Gastroesophageal sphincter (tissue), 4 donors: ENCODE data around the gene CTCF. TPM values are rescaled to one million over a fixed set of nuclear protein-coding genes. Genes with fewer than 3 reads are reported as not detected.

Experiments used
- ATAC-seq: fragments of 150-250 bp; one replicate; pipeline ENCODE4 v1.9.1; 2016; ENCODE audit warnings: mild to moderate bottlenecking, moderate library complexity
- H3K27ac ChIP-seq, 4 donors: fragments of 200-600 bp; sonication (generic) in 3 of 4; 1 replicate in 3 of 4; 2 replicates in 1 of 4; pipeline ENCODE4 v1.5.1; 2016 to 2019
- H3K27me3 ChIP-seq: fragments of 200-600 bp; sonication (generic); one replicate; pipeline ENCODE4 v1.5.1; 2019
- H3K36me3 ChIP-seq, 2 donors: fragments of 200-600 bp; sonication (generic); one replicate each; pipeline ENCODE4 v1.5.1; 2019; ENCODE audit warnings: control low read depth in 1 of 2
- H3K4me1 ChIP-seq, 3 donors: fragments of 200-600 bp; sonication (generic); 1 replicate in 2 of 3; 2 replicates in 1 of 3; pipeline ENCODE4 v1.5.1; 2016 to 2019; ENCODE audit warnings: control low read depth in 2 of 3
- H3K4me3 ChIP-seq, 2 donors: fragments of 200-600 bp; sonication (generic); one replicate each; pipeline ENCODE4 v1.5.1; 2019; ENCODE audit warnings: mild to moderate bottlenecking in 1 of 2, moderate library complexity in 1 of 2
- H3K9me3 ChIP-seq, 3 donors: fragments of 200-600 bp; sonication (generic); one replicate each; pipeline ENCODE4 v1.5.1; 2017 to 2019; ENCODE audit warnings: control low read depth in 2 of 3
- EP300 ChIP-seq: sonication (generic); formaldehyde crosslinking; IDR thresholded peaks from one replicate; pipeline ENCODE4 v1.6.1; 2017; ENCODE audit warnings: antibody characterized with exemption, mild to moderate bottlenecking
- POLR2A ChIP-seq, 2 donors: fragments of 450-650 bp; IDR thresholded peaks; one replicate each; pipeline ENCODE4 v1.6.1; 2017; ENCODE audit warnings: antibody characterized with exemption in 2 of 2, mild to moderate bottlenecking in 2 of 2, moderate library complexity in 1 of 2
- POLR2AphosphoS5 ChIP-seq: sonication (generic); formaldehyde crosslinking; IDR thresholded peaks from one replicate; pipeline ENCODE4 v1.6.1; 2017; ENCODE audit warnings: antibody characterized with exemption
- WGBS, 2 donors: methylation state at CpG; one replicate each; pipeline ENCODE4 v1.1.5; 2018; ENCODE audit warnings: low coverage in 1 of 2; 5-methylcytosine and 5-hydroxymethylcytosine counted together
- total RNA-seq, 4 donors: library from RNA; depleted of rRNA; stranded (reverse); fragments of >200 nt; gene quantifications; one replicate each; pipeline ENCODE4 v1.1.0, GENCODE V29; 2016
- TF ChIP-seq, protein P1 (sequence below), 4 experiments: fragments of 200-600 bp in 2 of 4; fragments of 450-650 bp in 2 of 4; sonication (generic) in 1 of 4; IDR thresholded peaks; one replicate each; pipeline ENCODE4 v1.5.1; 2017 to 2019; ENCODE audit warnings: antibody characterized with exemption in 4 of 4, mild to moderate bottlenecking in 2 of 4, moderate library complexity in 2 of 4

CTCF gene
- total RNA-seq, 4 donors from 2014 or later = 26.4 to 44.8 (median 41.4) TPM

DNA sequence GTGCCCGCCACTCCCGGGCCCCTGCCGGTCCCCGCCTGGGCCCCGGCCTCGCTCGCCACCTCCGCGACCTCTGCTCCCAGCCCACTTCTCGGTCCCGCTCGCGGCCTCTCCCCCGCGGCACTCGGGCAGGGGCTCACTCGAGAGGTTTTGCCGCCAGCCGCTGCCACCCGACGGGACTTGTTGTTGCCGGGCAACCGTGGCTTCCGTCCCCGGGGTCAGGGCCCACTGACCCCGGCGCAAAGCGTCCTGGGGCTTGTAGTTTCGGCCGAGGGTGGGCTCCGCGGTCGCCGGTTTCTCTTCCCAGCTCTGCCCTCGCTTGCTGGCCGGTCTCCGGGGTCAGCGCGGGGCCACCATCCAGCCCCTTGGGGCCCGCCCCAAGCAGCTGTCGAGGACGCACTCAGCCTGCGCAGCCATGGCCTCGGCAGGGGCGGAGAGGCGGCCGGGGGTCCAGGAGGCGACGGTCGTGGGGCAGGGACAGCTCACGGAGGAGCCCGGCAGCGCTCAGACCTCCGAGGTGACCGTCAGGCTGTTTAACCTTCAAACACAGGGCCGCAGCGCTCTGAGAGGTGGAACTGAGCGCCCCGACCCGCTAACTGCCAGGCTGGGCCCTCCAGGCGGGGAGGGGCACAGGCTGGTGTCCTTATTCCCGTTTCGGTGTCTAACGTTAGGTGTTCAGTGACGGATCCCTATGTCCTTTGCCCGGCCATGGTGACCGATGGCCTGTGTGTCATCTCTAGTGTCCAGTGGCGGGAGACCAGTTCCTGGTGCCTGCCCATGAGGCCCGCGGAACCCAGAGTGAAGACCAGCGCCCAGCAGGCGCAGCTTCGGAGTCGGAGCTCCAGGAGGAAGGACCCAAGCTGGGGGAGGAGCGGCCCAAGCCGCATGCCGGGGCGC lies 104.5 kb downstream of the CTCF start, which contains the start of the genes C16orf86 and ENKD1:
Gene C16orf86 (plus strand): TSS at position 256 of the 894 bp plus-strand sequence. CDS start 157 bp downstream, at position 413.
Gene ENKD1 (minus strand): TSS at position 192 of the 894 bp plus-strand sequence. CDS start 308 bp downstream, outside the sequence.
- H3K27ac ChIP-seq = peak within 1 kb of the TSS; percentile 71 to 95 (median 92)
- peaks cover 0 to 31% of the 10 kb centered on the region in 2 donors for H3K36me3 ChIP-seq
- peaks cover 0 to 45% (median 24%) of the 10 kb centered on the region in 3 donors for H3K4me1 ChIP-seq
- H3K9me3 ChIP-seq = no peaks in the 10 kb centered on the region
- peak within 1 kb of the TSS; percentile 75 to 83 for H3K4me3 ChIP-seq
- no CpG with 5 or more reads among the region's 78 CpGs for WGBS, 2 donors
- peak; percentile 74 for ATAC-seq
- TF ChIP-seq POLR2AphosphoS5 (peak; percentile 11), EP300 (no peak)
- H3K27me3 ChIP-seq = no peaks in the 10 kb centered on the region

DNA sequence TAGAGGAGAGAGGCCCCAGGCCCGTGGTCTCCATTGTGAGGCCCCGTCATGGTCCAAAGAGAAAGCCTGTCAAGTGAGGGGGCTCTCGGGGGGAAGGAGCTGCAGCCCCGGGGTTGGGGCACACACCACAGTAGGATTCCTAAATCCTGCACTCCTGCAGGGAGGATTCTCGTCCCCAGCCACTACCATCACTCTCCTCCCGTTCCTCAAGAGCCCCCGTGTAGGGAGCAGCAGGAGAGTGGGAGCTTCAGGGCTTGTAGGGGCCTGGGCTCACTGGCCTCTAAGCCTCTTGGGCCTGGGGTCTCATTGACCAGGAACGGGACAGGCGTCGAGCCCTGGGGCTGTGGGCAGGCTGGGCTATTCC lies 105.1 kb downstream of the CTCF start:
- no peak for TF ChIP-seq EP300
- TF ChIP-seq POLR2A (IDR thresholded peaks at IDR 0.05) = no peak
- TF ChIP-seq, protein P1, sequence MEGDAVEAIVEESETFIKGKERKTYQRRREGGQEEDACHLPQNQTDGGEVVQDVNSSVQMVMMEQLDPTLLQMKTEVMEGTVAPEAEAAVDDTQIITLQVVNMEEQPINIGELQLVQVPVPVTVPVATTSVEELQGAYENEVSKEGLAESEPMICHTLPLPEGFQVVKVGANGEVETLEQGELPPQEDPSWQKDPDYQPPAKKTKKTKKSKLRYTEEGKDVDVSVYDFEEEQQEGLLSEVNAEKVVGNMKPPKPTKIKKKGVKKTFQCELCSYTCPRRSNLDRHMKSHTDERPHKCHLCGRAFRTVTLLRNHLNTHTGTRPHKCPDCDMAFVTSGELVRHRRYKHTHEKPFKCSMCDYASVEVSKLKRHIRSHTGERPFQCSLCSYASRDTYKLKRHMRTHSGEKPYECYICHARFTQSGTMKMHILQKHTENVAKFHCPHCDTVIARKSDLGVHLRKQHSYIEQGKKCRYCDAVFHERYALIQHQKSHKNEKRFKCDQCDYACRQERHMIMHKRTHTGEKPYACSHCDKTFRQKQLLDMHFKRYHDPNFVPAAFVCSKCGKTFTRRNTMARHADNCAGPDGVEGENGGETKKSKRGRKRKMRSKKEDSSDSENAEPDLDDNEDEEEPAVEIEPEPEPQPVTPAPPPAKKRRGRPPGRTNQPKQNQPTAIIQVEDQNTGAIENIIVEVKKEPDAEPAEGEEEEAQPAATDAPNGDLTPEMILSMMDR (IDR thresholded peaks at IDR 0.05) = no peak
- no peak for TF ChIP-seq POLR2AphosphoS5
- Histone ChIP-seq H3K27me3 (no peaks in the 10 kb centered on the region), H3K4me1 (peaks cover 0 to 46% (median 24%) of the 10 kb centered on the region in 3 donors), H3K9me3 (no peaks in the 10 kb centered on the region), H3K4me3 (peak overlapping the region; percentile 75 to 83), H3K36me3 (peaks cover 0 to 27% of the 10 kb centered on the region in 2 donors), H3K27ac (peak overlapping the region; percentile 71 to 95 (median 92))
- WGBS, 2 donors = no CpG with 5 or more reads among the region's 10 CpGs
- no peak for ATAC-seq

DNA sequence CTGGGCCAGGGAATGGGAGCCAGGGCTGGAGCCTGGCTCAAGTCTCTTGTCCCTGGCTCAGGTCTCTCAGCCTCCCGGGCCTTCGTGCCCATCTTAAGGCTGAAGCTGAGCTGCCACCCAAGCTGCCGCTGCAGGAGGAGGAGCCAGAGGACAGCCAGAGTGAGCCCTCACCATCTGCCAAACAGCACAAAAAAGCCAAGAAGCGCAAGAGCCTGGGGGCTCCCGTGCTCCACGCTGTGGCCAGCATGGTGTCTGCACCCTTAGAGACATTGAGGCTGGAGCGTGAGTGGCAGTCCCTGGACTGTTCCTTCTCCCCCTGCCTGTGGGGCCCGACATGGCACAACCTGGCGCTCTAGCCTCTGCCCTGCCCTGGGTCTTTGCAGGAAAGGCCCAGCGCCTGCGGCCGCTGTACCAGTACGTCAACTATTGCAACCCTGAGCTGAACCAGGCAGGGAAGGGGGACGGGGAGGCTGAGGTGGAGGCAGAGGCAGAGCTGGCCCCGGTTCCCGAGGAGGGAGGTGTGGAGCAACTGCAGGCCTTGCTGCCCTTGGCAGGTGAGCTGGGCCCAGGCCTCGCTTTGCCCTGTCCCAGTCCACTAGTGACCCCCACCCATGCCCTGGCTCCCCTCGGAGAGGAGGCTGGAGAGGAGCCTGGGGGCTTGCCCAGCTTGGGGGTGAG lies 105.6 kb downstream of the CTCF start:
- H3K27me3 ChIP-seq = no peaks in the 10 kb centered on the region
- WGBS, 2 donors = 0% methylated on average over 1 of the region's 18 CpGs; no CpG with 5 or more reads in 1 of the 2 donors
- TF ChIP-seq POLR2AphosphoS5 = peak; percentile 80
- TF ChIP-seq, protein P1 (IDR thresholded peaks at IDR 0.05) = peak in 3 of 4 experiments; percentile 92 to 98 (median 94)
- no peak for TF ChIP-seq POLR2A (IDR thresholded peaks at IDR 0.05)
- peak overlapping the region; percentile 71 to 95 (median 92) for H3K27ac ChIP-seq
- H3K36me3 ChIP-seq = peaks cover 0 to 22% of the 10 kb centered on the region in 2 donors
- H3K4me1 ChIP-seq = peaks cover 0 to 52% (median 24%) of the 10 kb centered on the region in 3 donors
- H3K9me3 ChIP-seq = no peaks in the 10 kb centered on the region
- ATAC-seq = peak; percentile 86
- peak overlapping the region in 1 of 2 donors; percentile 83 for H3K4me3 ChIP-seq

DNA sequence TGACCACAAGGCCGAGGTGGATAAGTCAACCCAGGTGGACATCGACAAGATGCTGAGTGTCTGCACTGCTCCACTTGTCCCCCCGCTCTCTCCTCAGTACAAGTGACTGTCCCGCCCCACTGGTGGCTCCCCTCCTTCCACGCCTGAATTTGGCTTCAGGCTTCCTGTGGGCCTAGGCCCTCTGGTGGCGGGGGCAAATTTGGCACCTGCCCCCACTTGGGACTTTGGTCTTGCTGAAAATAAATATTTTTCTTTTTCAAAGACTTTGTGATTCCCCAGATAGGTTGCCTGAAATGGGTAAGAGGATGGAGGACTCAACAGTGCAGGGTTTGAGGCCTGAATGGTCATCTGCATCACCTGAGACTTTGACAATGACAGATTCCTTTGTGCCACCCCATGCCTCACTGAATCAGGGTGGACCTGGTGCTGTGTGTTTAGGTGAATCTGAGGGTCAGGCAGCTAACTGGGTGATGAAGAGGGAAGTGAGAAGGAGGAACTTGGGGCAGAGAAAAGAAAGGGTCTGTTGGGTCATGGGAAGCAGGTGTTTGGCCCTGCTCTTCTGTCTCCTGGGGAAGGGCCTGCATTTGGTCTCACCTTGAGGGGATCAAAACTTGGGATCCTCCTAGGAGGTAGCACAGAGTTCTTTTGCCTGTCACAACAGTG lies 106.3 kb downstream of the CTCF start:
- TF ChIP-seq POLR2AphosphoS5 (no peak), POLR2A (IDR thresholded peaks at IDR 0.05) (no peak), EP300 (no peak)
- TF ChIP-seq, protein P1 (IDR thresholded peaks at IDR 0.05) = peak in 1 of 4 experiments; percentile 25
- H3K4me1 ChIP-seq = peaks cover 0 to 58% (median 24%) of the 10 kb centered on the region in 3 donors
- no peaks in the 10 kb centered on the region for H3K9me3 ChIP-seq
- H3K36me3 ChIP-seq = peaks cover 0 to 15% of the 10 kb centered on the region in 2 donors
- 89 to 100% methylated on average over 1 to 6 of the region's 6 CpGs for WGBS, 2 donors
- no peak overlapping the region for H3K4me3 ChIP-seq
- H3K27me3 ChIP-seq = no peaks in the 10 kb centered on the region
- ATAC-seq = no peak
- H3K27ac ChIP-seq = peak overlapping the region in 3 of 4 donors; percentile 91 to 95 (median 93)
